ENCODE data around the gene RRAS2. TPM values are rescaled to one million over a fixed set of nuclear protein-coding genes. Genes with fewer than 3 reads are reported as not detected.

RRAS2 gene
- total RNA-seq, 1 donor from 2014 or later = 28.1 TPM

GRCh38 chr11:14235701-14236100, 123.3 kb downstream of the RRAS2 start:
- Histone ChIP-seq H3K9me3 (no peaks in the 10 kb centered on the region), H3K36me3 (no peaks in the 10 kb centered on the region), H3K27me3 (no peaks in the 10 kb centered on the region), H3K4me3 (no peak overlapping the region), H3K27ac (no peak overlapping the region), H3K4me1 (no peaks in the 10 kb centered on the region)
- intact Hi-C loops (cut with DNase I) = no loop called here
- no peak for TF ChIP-seq CTCF (IDR thresholded peaks at IDR 0.05)
- no peak for DNase-seq (ENCODE audit: low spot score in 2 of 2)

- Histone ChIP-seq H3K27ac (no peak overlapping the region), H3K27me3 (no peaks in the 10 kb centered on the region), H3K4me3 (no peak overlapping the region), H3K9me3 (no peaks in the 10 kb centered on the region), H3K36me3 (no peaks in the 10 kb centered on the region), H3K4me1 (no peaks in the 10 kb centered on the region)
- DNase-seq (ENCODE audit: low spot score in 2 of 2) = no peak
- no peak for TF ChIP-seq CTCF (IDR thresholded peaks at IDR 0.05)
- intact Hi-C loops (cut with DNase I) = no loop called here
Observed at GRCh38 chr11:14234446-14234845, 124.5 kb downstream of the RRAS2 start.

GRCh38 chr11:14232652-14233051, 126.3 kb downstream of the RRAS2 start:
- intact Hi-C loops (cut with DNase I) = no loop called here
- Histone ChIP-seq H3K4me1 (no peaks in the 10 kb centered on the region), H3K4me3 (no peak overlapping the region), H3K36me3 (no peaks in the 10 kb centered on the region), H3K27me3 (no peaks in the 10 kb centered on the region), H3K9me3 (no peaks in the 10 kb centered on the region), H3K27ac (no peak overlapping the region)
- DNase-seq (ENCODE audit: low spot score in 2 of 2) = no peak
- TF ChIP-seq CTCF (IDR thresholded peaks at IDR 0.05) = no peak

- no peaks in the 10 kb centered on the region for H3K9me3 ChIP-seq
- no peak for TF ChIP-seq CTCF (IDR thresholded peaks at IDR 0.05)
- no peak for DNase-seq (ENCODE audit: low spot score in 2 of 2)
- intact Hi-C loops (cut with DNase I) = no loop called here
- no peaks in the 10 kb centered on the region for H3K4me1 ChIP-seq
- H3K27ac ChIP-seq = no peak overlapping the region
- no peaks in the 10 kb centered on the region for H3K36me3 ChIP-seq
- no peak overlapping the region for H3K4me3 ChIP-seq
- H3K27me3 ChIP-seq = no peaks in the 10 kb centered on the region
Observed at GRCh38 chr11:14230407-14230806, 128.6 kb downstream of the RRAS2 start.

GRCh38 chr11:14229472-14229871, 129.5 kb downstream of the RRAS2 start:
- Histone ChIP-seq H3K4me1 (no peaks in the 10 kb centered on the region), H3K9me3 (no peaks in the 10 kb centered on the region), H3K36me3 (no peaks in the 10 kb centered on the region), H3K27me3 (no peaks in the 10 kb centered on the region), H3K4me3 (no peak overlapping the region), H3K27ac (no peak overlapping the region)
- intact Hi-C loops (cut with DNase I) = no loop called here
- DNase-seq (ENCODE audit: low spot score in 2 of 2) = no peak
- no peak for TF ChIP-seq CTCF (IDR thresholded peaks at IDR 0.05)

GRCh38 chr11:14228356-14228755, 130.6 kb downstream of the RRAS2 start:
- Histone ChIP-seq H3K9me3 (no peaks in the 10 kb centered on the region), H3K27me3 (no peaks in the 10 kb centered on the region), H3K27ac (no peak overlapping the region), H3K4me3 (no peak overlapping the region), H3K36me3 (no peaks in the 10 kb centered on the region), H3K4me1 (no peaks in the 10 kb centered on the region)
- no peak for TF ChIP-seq CTCF (IDR thresholded peaks at IDR 0.05)
- intact Hi-C loops (cut with DNase I) = no loop called here
- no peak for DNase-seq (ENCODE audit: low spot score in 2 of 2)

Measured in ascending aorta (tissue), 2 donors.